HEK293 (cell line): ENCODE results near the gene KIR3DL2.
"Not testable (repeated sequence)": the region's sequence is repeated elsewhere in the genome, so short reads cannot be mapped to it uniquely, and the experiment has no call there.

Source experiments
- CTCF ChIA-PET: fragments of 350-600 bp; formaldehyde crosslinking; extraction: SDS; loops from one replicate; lab custom pipeline; 2021; ENCODE audit warnings: antibody characterized with exemption; lab: Yijun Ruan, JAX
- POLR2A ChIA-PET: fragments of 300-600 bp; formaldehyde crosslinking; extraction: SDS; loops from one replicate; lab custom pipeline; 2020; ENCODE audit warnings: antibody characterized with exemption, inconsistent platforms; lab: Yijun Ruan, JAX
- H3K27ac ChIP-seq: fragments of 200-500 bp; sonication (Bioruptor generic); 2 replicates; pipeline ENCODE4 v1.5.1; 2014; ENCODE audit warnings: low read depth, low read length, control low read depth, inconsistent platforms; ENCODE audit errors: extremely low read depth
- H3K36me3 ChIP-seq, 2 experiments: fragments of 200-500 bp in 1 of 2; sonication (Bioruptor generic) in 1 of 2; 1 replicate in 1 of 2; 2 replicates in 1 of 2; pipeline ENCODE4 v1.5.1; 2014 to 2017; ENCODE audit warnings: inconsistent platforms in 2 of 2, low read length in 2 of 2; ENCODE audit not compliant: control insufficient read depth in 2 of 2, insufficient read depth in 1 of 2
- H3K4me1 ChIP-seq: fragments of 200-500 bp; sonication (Bioruptor generic); 2 replicates; pipeline ENCODE4 v1.5.1; 2014; ENCODE audit warnings: mild to moderate bottlenecking, low read length, inconsistent platforms; ENCODE audit not compliant: control insufficient read depth, insufficient read depth
- H3K4me3 ChIP-seq: 2 replicates; pipeline ENCODE4 v1.5.1; 2011; ENCODE audit warnings: low read depth, mild to moderate bottlenecking, control low read depth, low read length, moderate library complexity
- H3K9me3 ChIP-seq: fragments of 200-500 bp; sonication (Bioruptor generic); 2 replicates; pipeline ENCODE4 v1.5.1; 2014; ENCODE audit warnings: low read depth, low read length, inconsistent platforms; ENCODE audit not compliant: control insufficient read depth, insufficient read depth
- EGR2 ChIP-seq: fragments of 450-650 bp; formaldehyde crosslinking; IDR thresholded peaks from 2 replicates; pipeline ENCODE4 v1.5.1; 2016; ENCODE audit warnings: low read depth, missing biosample characterization, missing genetic modification characterization
- KLF16 ChIP-seq: fragments of 450-650 bp; formaldehyde crosslinking; IDR thresholded peaks from 2 replicates; pipeline ENCODE4 v1.5.1; 2017; ENCODE audit warnings: missing biosample characterization, missing genetic modification characterization
- SALL2 ChIP-seq: fragments of 450-650 bp; formaldehyde crosslinking; IDR thresholded peaks from 2 replicates; pipeline ENCODE4 v1.5.0; 2017; ENCODE audit warnings: missing biosample characterization, mild to moderate bottlenecking, missing genetic modification characterization, borderline replicate concordance
- ZBTB20 ChIP-seq: fragments of 450-650 bp; formaldehyde crosslinking; IDR thresholded peaks from 2 replicates; pipeline ENCODE4 v1.5.1; 2016; ENCODE audit warnings: missing biosample characterization, missing genetic modification characterization
- ZEB2 ChIP-seq: fragments of 450-650 bp; formaldehyde crosslinking; IDR thresholded peaks from 2 replicates; pipeline ENCODE4 v1.5.1; 2016; ENCODE audit warnings: missing biosample characterization, missing genetic modification characterization
- ZIC2 ChIP-seq: fragments of 450-650 bp; formaldehyde crosslinking; IDR thresholded peaks from 2 replicates; pipeline ENCODE4 v1.5.1; 2016; ENCODE audit warnings: missing biosample characterization, missing genetic modification characterization
- ZNF184 ChIP-seq: fragments of 450-650 bp; IDR thresholded peaks from 2 replicates; pipeline ENCODE4 v1.5.1; 2018; ENCODE audit warnings: missing biosample characterization, mild to moderate bottlenecking, missing genetic modification characterization
- ZNF202 ChIP-seq: fragments of 450-650 bp; formaldehyde crosslinking; IDR thresholded peaks from 2 replicates; pipeline ENCODE4 v1.5.1; 2016; ENCODE audit warnings: missing biosample characterization, missing genetic modification characterization, borderline replicate concordance
- ZNF501 ChIP-seq: fragments of 450-650 bp; formaldehyde crosslinking; IDR thresholded peaks from 2 replicates; pipeline ENCODE4 v1.5.1; 2016; ENCODE audit warnings: missing biosample characterization, missing genetic modification characterization
- ZNF544 ChIP-seq: fragments of 450-650 bp; formaldehyde crosslinking; IDR thresholded peaks from 2 replicates; pipeline ENCODE4 v1.5.0; 2017; ENCODE audit warnings: missing biosample characterization, missing genetic modification characterization
- ZNF548 ChIP-seq: fragments of 450-650 bp; formaldehyde crosslinking; IDR thresholded peaks from 2 replicates; pipeline ENCODE4 v1.5.1; 2016; ENCODE audit warnings: missing biosample characterization, missing genetic modification characterization
- ZNF785 ChIP-seq: fragments of 450-650 bp; formaldehyde crosslinking; IDR thresholded peaks from 2 replicates; pipeline ENCODE4 v1.5.1; 2016; ENCODE audit warnings: missing biosample characterization, missing genetic modification characterization
- ZSCAN23 ChIP-seq: fragments of 450-650 bp; formaldehyde crosslinking; IDR thresholded peaks from 2 replicates; pipeline ENCODE4 v1.5.1; 2016; ENCODE audit warnings: missing biosample characterization, missing genetic modification characterization
- TF ChIP-seq, protein P1 (sequence below): fragments of 450-650 bp; formaldehyde crosslinking; IDR thresholded peaks from 2 replicates; pipeline ENCODE4 v1.5.1; 2016; ENCODE audit warnings: missing biosample characterization, missing genetic modification characterization
- TF ChIP-seq, protein P2 (sequence below): fragments of 450-650 bp; formaldehyde crosslinking; IDR thresholded peaks from 2 replicates; pipeline ENCODE4 v1.5.1; 2017; ENCODE audit warnings: missing biosample characterization, missing genetic modification characterization
- TF ChIP-seq, protein P3 (sequence below): fragments of 450-650 bp; formaldehyde crosslinking; IDR thresholded peaks from 2 replicates; pipeline ENCODE4 v1.5.1; 2017; ENCODE audit warnings: missing biosample characterization, missing genetic modification characterization
- TF ChIP-seq, protein P4 (sequence below): fragments of 450-650 bp; formaldehyde crosslinking; IDR thresholded peaks from 2 replicates; pipeline ENCODE4 v1.5.1; 2016; ENCODE audit warnings: missing biosample characterization, missing genetic modification characterization, low read depth

KIR3DL2 gene

DNA sequence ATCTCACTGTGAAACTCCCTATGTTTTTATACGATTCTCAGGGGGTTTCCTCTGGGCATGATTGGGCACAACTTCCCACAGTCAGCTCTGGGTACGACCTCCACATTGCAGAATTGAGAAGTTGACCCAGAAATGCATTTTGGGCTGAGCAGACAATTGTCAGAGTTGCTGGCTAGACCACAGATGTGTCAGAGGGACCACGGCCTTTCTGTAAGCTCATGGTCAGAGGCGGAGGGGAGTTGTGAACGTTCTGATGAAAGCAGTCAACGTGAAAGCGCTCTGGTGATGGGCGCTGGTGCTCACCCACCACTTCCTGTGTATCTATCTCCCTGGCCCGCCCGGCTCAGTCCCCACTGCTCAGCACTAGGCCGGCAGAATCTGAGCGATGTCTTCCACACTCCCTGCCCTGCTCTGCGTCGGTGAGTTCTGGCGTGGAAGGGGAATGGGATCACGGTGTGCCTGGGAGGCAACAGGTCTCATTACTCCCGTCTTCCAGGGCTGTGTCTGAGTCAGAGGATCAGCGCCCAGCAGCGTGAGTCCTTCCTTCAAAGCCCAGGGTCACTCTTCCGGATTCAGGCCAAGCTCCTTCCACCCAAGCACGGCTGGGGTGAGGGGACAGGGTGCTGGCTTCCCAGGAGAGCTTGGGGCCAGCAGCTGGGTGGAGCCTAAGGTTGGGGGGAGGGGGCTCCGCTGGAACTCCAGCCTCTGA lies 55.7 kb downstream of the KIR3DL2 start, which contains the start of gene NCR1:
TSS of gene NCR1 (plus strand) at position 346 of the 709 bp plus-strand sequence. CDS start at position 386, 40 bp downstream.
- no peaks in the 10 kb centered on the region for H3K36me3 ChIP-seq
- POLR2A ChIA-PET, result no interaction called here
- H3K9me3 ChIP-seq, result no peaks in the 10 kb centered on the region
- H3K4me3 ChIP-seq, result no peak within 1 kb of the TSS
- no peak within 1 kb of the TSS for H3K27ac ChIP-seq
- CTCF ChIA-PET, result no interaction called here
- H3K4me1 ChIP-seq, result no peaks in the 10 kb centered on the region
- TF ChIP-seq ZIC2 (tag by site-specific recombination) (no peak), ZNF501 (tag by site-specific recombination) (no peak), ZNF544 (tag by site-specific recombination) (no peak), ZNF548 (tag by site-specific recombination) (no peak), KLF16 (no peak), ZEB2 (tag by site-specific recombination) (no peak)
- TF ChIP-seq, protein P1, sequence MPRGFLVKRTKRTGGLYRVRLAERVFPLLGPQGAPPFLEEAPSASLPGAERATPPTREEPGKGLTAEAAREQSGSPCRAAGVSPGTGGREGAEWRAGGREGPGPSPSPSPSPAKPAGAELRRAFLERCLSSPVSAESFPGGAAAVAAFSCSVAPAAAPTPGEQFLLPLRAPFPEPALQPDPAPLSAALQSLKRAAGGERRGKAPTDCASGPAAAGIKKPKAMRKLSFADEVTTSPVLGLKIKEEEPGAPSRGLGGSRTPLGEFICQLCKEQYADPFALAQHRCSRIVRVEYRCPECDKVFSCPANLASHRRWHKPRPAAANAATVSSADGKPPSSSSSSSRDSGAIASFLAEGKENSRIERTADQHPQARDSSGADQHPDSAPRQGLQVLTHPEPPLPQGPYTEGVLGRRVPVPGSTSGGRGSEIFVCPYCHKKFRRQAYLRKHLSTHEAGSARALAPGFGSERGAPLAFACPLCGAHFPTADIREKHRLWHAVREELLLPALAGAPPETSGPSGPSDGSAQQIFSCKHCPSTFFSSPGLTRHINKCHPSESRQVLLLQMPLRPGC (tag by site-specific recombination), result no peak
- TF ChIP-seq, protein P2, sequence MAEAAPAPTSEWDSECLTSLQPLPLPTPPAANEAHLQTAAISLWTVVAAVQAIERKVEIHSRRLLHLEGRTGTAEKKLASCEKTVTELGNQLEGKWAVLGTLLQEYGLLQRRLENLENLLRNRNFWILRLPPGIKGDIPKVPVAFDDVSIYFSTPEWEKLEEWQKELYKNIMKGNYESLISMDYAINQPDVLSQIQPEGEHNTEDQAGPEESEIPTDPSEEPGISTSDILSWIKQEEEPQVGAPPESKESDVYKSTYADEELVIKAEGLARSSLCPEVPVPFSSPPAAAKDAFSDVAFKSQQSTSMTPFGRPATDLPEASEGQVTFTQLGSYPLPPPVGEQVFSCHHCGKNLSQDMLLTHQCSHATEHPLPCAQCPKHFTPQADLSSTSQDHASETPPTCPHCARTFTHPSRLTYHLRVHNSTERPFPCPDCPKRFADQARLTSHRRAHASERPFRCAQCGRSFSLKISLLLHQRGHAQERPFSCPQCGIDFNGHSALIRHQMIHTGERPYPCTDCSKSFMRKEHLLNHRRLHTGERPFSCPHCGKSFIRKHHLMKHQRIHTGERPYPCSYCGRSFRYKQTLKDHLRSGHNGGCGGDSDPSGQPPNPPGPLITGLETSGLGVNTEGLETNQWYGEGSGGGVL (tag by site-specific recombination), result no peak

DNA sequence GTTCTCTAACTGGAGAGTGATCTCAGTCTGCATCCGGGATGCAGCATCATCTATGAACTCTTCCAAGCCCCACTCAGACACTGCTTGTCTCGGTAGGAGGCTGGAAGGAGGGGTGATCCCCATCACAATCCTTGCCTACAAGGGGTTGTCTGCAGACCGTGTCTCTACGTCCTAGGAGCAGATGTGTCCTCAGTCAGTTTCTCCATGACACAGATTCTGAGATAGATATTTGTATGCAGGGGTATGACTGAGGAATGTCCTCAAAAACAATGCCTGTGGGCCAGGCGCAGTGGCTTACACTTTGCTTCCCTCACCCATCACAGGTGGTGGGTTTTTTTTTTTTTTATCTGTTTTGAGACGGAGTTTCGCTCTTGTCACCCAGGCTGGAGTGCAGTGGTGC lies 56.6 kb downstream of the KIR3DL2 start:
- CTCF ChIA-PET, result interaction anchor here (1.0 kb wide), 1 partner anchor 25 kb away, joined by 4 read pairs; no protein-coding TSS in a partner anchor
- no peaks in the 10 kb centered on the region for H3K36me3 ChIP-seq
- H3K4me3 ChIP-seq, result no peak overlapping the region
- H3K4me1 ChIP-seq, result no peaks in the 10 kb centered on the region
- POLR2A ChIA-PET, result no interaction called here
- H3K9me3 ChIP-seq, result no peaks in the 10 kb centered on the region
- no peak overlapping the region for H3K27ac ChIP-seq
- TF ChIP-seq ZNF184 (tag by site-specific recombination), result no peak
- TF ChIP-seq, protein P3, sequence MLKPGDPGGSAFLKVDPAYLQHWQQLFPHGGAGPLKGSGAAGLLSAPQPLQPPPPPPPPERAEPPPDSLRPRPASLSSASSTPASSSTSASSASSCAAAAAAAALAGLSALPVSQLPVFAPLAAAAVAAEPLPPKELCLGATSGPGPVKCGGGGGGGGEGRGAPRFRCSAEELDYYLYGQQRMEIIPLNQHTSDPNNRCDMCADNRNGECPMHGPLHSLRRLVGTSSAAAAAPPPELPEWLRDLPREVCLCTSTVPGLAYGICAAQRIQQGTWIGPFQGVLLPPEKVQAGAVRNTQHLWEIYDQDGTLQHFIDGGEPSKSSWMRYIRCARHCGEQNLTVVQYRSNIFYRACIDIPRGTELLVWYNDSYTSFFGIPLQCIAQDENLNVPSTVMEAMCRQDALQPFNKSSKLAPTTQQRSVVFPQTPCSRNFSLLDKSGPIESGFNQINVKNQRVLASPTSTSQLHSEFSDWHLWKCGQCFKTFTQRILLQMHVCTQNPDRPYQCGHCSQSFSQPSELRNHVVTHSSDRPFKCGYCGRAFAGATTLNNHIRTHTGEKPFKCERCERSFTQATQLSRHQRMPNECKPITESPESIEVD (tag by site-specific recombination), result no peak
- TF ChIP-seq, protein P4, sequence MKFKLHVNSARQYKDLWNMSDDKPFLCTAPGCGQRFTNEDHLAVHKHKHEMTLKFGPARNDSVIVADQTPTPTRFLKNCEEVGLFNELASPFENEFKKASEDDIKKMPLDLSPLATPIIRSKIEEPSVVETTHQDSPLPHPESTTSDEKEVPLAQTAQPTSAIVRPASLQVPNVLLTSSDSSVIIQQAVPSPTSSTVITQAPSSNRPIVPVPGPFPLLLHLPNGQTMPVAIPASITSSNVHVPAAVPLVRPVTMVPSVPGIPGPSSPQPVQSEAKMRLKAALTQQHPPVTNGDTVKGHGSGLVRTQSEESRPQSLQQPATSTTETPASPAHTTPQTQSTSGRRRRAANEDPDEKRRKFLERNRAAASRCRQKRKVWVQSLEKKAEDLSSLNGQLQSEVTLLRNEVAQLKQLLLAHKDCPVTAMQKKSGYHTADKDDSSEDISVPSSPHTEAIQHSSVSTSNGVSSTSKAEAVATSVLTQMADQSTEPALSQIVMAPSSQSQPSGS (tag by site-specific recombination), result no peak
- no peak for TF ChIP-seq ZSCAN23 (tag by site-specific recombination)
- TF ChIP-seq ZNF785 (tag by site-specific recombination), result no peak
- TF ChIP-seq EGR2 (tag by site-specific recombination), result no peak
- TF ChIP-seq SALL2 (tag by site-specific recombination), result no peak
- no peak for TF ChIP-seq ZNF202 (tag by site-specific recombination)
- TF ChIP-seq ZBTB20, result no peak

DNA sequence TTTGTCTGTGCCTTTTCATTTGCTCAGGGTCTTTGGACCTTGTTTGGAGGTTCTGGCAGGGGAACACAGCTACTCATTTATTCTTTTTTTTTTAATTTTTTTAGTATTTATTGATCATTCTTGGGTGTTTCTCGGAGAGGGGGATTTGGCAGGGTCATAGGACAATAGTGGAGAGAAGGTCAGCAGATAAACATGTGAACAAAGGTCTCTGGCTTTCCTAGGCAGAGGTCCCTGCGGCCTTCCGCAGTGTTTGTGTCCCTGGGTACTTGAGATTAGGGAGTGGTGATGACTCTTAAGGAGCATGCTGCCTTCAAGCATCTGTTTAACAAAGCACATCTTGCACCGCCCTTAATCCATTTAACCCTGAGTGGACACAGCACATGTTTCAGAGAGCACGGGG lies 57.7 kb downstream of the KIR3DL2 start:
- H3K4me3 ChIP-seq, H3K4me1 ChIP-seq, H3K9me3 ChIP-seq, H3K36me3 ChIP-seq, H3K27ac ChIP-seq, POLR2A ChIA-PET: not testable (repeated sequence)
- CTCF ChIA-PET, result interaction anchor here (0.6 to 1.0 kb wide), 3 partner anchors 26 to 596 kb away, joined by 3 to 4 read pairs (median 3); no protein-coding TSS in a partner anchor
